DMS53 treated with DMSO at 0.1 percent for 48 hours (cell line): ENCODE data around the gene GLYAT.

Experiments used
- DNase-seq: peaks from one replicate; lab custom pipeline; 2025; ENCODE audit not compliant: unreplicated experiment; lab: John Stamatoyannopoulos, UW

The GLYAT gene

GRCh38 chr11:58731819-58732218 is at the start of gene GLYAT:
Gene GLYAT, minus strand, starts transcription at chr11:58731943. Its CDS starts 7,447 bp downstream, at chr11:58724496.
- DNase-seq = no peak

GRCh38 chr11:58781345-58781744 is 49.6 kb upstream of the GLYAT start:
- no peak for DNase-seq

- DNase-seq = no peak
These were observed 48.8 kb upstream of the GLYAT start for GRCh38 chr11:58780578-58780977.

- no peak for DNase-seq
These were observed 45.4 kb upstream of the GLYAT start for GRCh38 chr11:58776891-58777710.

GRCh38 chr11:58775066-58775708 is 43.4 kb upstream of the GLYAT start:
- no peak for DNase-seq

GRCh38 chr11:58774164-58774593 is 42.4 kb upstream of the GLYAT start:
- no peak for DNase-seq

- DNase-seq = no peak
These were observed 41.6 kb upstream of the GLYAT start for GRCh38 chr11:58773337-58773736.

GRCh38 chr11:58772329-58773285 is 40.9 kb upstream of the GLYAT start:
- DNase-seq = no peak

- DNase-seq = no peak
These were observed 39.7 kb upstream of the GLYAT start for GRCh38 chr11:58771458-58771855.

- DNase-seq = no peak
These were observed 39.1 kb upstream of the GLYAT start for GRCh38 chr11:58770627-58771457.

- DNase-seq = no peak
These were observed 38.4 kb upstream of the GLYAT start for GRCh38 chr11:58770166-58770565.

GRCh38 chr11:58769308-58769707 is 37.6 kb upstream of the GLYAT start:
- DNase-seq = no peak

GRCh38 chr11:58768137-58768536 is 36.4 kb upstream of the GLYAT start:
- no peak for DNase-seq

- DNase-seq = no peak
These were observed 33.3 kb upstream of the GLYAT start for GRCh38 chr11:58765078-58765477.

GRCh38 chr11:58763120-58763490 is 31.4 kb upstream of the GLYAT start:
- no peak for DNase-seq

- DNase-seq = peak; percentile 8
These were observed 30.8 kb upstream of the GLYAT start for GRCh38 chr11:58762284-58763119.

GRCh38 chr11:58757439-58757838 is 25.7 kb upstream of the GLYAT start:
- DNase-seq = no peak

GRCh38 chr11:58745705-58746364 is 14.1 kb upstream of the GLYAT start:
- DNase-seq = no peak
